Activated CD4-positive, alpha-beta T cell treated with anti-CD3 and anti-CD28 coated beads for 36 hours (primary cell): ENCODE results near the gene CYTIP. TPM values are rescaled to one million over a fixed set of nuclear protein-coding genes. Genes with fewer than 3 reads are reported as not detected.
A peak's percentile ranks its signal among the peaks of the same experiment; 100 is the strongest.
"Not testable (repeated sequence)": the region's sequence is repeated elsewhere in the genome, so short reads cannot be mapped to it uniquely, and the experiment has no call there.

Experiments
- ATAC-seq: fragments of 200-7000 bp; cut with Tn5 transposase; one replicate; pipeline ENCODE4 v1.10.0; 2021; ENCODE audit warnings: mild to moderate bottlenecking, moderate library complexity
- CTCF ChIA-PET: fragments of 350-600 bp; sonication (Branson Sonifier 250); formaldehyde crosslinking; loops from one replicate; lab custom pipeline; 2021; ENCODE audit warnings: antibody characterized with exemption; lab: Charles Lee
- POLR2A ChIA-PET: fragments of 350-600 bp; sonication (Branson Sonifier 250); formaldehyde crosslinking; loops from one replicate; lab custom pipeline; 2021; ENCODE audit warnings: antibody characterized with exemption, inconsistent platforms; lab: Charles Lee
- DNase-seq: peaks from one replicate; pipeline ENCODE4 v3.0.0-alpha.2; 2020
- H3K27ac Mint-ChIP-seq: one replicate; pipeline ENCODE4 v1.8.0; 2021; ENCODE audit warnings: mixed read lengths
- H3K27me3 Mint-ChIP-seq: one replicate; pipeline ENCODE4 v1.8.0; 2021; ENCODE audit warnings: mixed read lengths
- H3K36me3 Mint-ChIP-seq: one replicate; pipeline ENCODE4 v1.8.0; 2021; ENCODE audit warnings: low read depth, mixed read lengths
- H3K4me1 Mint-ChIP-seq: one replicate; pipeline ENCODE4 v1.8.0; 2021; ENCODE audit warnings: mixed read lengths
- H3K4me3 Mint-ChIP-seq: one replicate; pipeline ENCODE4 v1.8.0; 2021; ENCODE audit warnings: mild to moderate bottlenecking, moderate library complexity, mixed read lengths
- H3K9me3 Mint-ChIP-seq: one replicate; pipeline ENCODE4 v1.8.0; 2021; ENCODE audit warnings: low read depth, mixed read lengths
- intact Hi-C, 2 experiments: fragments of 100-400 bp; cut with DNase I in 1 of 2; cut with micrococcal nuclease in 1 of 2; formaldehyde crosslinking; loops; one replicate each; pipeline versions ENCODE4 v1.14.2 to v1.15.1; 2022 to 2024; cut with DNase I, micrococcal nuclease
- total RNA-seq, 2 experiments: library from RNA; stranded (reverse); gene quantifications; one replicate each; pipeline ENCODE4 v1.2.3, GENCODE V29; 2021

Gene CYTIP
- total RNA-seq, 2 experiments from 2014 or later: 470 to 536 TPM

DNA sequence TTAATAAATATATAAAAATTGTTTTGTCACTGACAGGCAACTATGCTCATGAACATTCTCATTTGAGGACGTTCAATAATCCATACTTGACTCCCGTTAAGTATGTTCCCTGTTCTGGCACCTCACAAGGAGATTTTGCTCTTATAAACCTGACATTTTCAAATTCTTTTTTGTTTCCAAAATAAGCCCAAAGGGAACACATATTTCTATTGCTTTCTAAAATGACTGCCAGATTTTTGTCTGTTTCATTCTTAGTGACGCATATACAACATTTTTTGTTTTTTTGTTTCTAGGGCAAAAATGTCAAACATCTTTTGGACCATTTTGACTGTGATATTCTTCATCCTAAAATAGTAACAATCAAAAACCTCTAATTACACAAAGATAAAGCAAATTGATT, 50.5 kb downstream of the CYTIP start:
- ATAC-seq (no peak), DNase-seq (no peak)
- Mint-ChIP-seq H3K27me3 (no peaks in the 10 kb centered on the region), H3K4me3 (no peak overlapping the region), H3K4me1 (peaks cover 2% of the 10 kb centered on the region), H3K36me3 (peaks cover 30% of the 10 kb centered on the region), H3K27ac (no peak overlapping the region), H3K9me3 (peaks cover 26% of the 10 kb centered on the region)
- CTCF ChIA-PET: interaction anchor here (2.2 kb wide), 1 partner anchor 57 kb away, joined by 12 read pairs; no protein-coding TSS in a partner anchor
- intact Hi-C loops: no loop called here
- POLR2A ChIA-PET: interaction anchor here (0.7 kb wide), 1 partner anchor 67 kb away, joined by 7 read pairs; no protein-coding TSS in a partner anchor

DNA sequence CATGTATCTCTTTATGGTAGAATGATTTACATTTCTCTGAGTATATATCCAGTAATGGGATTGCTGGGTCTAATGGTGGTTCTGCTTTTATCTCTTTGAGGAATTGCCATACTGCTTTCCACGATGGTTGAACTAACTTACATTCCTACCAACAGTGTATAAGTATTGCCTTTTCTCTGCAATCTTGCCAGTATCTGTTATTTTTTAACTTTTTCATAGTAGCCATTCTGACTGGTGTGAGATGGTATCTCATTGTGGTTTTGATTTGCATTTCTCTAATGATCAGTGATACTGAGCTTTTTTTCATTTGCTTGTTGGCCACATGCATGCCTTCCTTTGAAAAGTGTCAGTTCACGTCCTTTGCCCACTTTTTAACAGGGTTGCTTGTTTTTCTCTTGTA, 55.1 kb downstream of the CYTIP start:
- ChIA-PET POLR2A (no interaction called here), CTCF (interaction anchor here (1.3 kb wide), 1 partner anchor 61 kb away, joined by 3 read pairs; no protein-coding TSS in a partner anchor)
- Mint-ChIP-seq H3K4me3 (no peak overlapping the region), H3K4me1 (peaks cover 30% of the 10 kb centered on the region), H3K36me3 (peaks cover 35% of the 10 kb centered on the region), H3K9me3 (peaks cover 35% of the 10 kb centered on the region), H3K27me3 (no peaks in the 10 kb centered on the region), H3K27ac (no peak overlapping the region)
- ATAC-seq (no peak), DNase-seq (no peak)
- intact Hi-C loops: loop anchor here in 1 of 2 experiments (10.0 kb wide), 1 partner anchor 606 kb away; no protein-coding TSS in a partner anchor

DNA sequence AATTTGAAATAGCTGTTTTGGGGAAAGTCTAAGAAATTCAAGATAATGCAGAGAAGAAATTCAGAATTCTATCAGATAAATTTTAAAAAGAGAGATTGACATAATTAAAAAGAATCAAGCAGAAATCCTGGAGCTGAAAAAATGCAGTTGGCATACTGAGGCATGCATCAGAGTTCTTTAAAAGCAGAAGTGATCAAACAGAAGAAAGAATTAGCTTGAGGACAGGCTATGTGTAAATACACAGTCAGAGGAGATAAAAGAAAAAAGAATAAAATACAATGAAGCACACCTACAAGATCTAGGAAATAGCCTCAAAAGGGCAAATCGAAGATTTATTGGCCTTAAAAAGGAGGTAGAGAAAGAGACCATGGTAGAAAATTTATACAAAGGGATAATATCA, 57.1 kb downstream of the CYTIP start:
- Mint-ChIP-seq H3K9me3 (peaks cover 31% of the 10 kb centered on the region), H3K4me3 (no peak overlapping the region), H3K4me1 (peaks cover 33% of the 10 kb centered on the region), H3K27me3 (no peaks in the 10 kb centered on the region), H3K27ac (peak overlapping the region; percentile 30), H3K36me3 (peaks cover 28% of the 10 kb centered on the region)
- POLR2A ChIA-PET: no interaction called here
- CTCF ChIA-PET: interaction anchor here (1.5 to 2.2 kb wide), 3 partner anchors 17 to 50 kb away, joined by 4 to 9 read pairs (median 5); no protein-coding TSS in a partner anchor
- intact Hi-C loops: loop anchor here in 1 of 2 experiments (10.0 kb wide), 1 partner anchor 608 kb away; no protein-coding TSS in a partner anchor
- no peak for ATAC-seq
- no peak for DNase-seq

DNA sequence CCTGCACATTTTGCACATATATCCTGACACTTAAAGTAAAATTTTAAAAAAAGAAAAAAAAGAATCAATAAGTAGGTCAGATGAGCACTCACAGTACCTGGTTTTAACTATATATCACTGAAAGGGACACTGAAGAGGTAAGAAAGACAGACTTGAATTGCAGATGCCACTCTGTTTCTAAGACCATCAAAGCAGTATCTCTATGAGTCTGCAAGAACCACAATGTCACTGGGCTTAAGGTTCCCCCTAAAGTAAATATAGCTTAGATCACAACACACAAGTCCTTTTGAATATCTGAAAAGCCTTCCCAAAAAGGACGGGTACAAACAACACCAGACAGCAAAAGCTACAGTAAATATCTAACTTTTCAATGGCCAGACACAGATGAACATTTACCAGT, 57.6 kb downstream of the CYTIP start:
- Mint-ChIP-seq H3K36me3 (peaks cover 23% of the 10 kb centered on the region), H3K4me3 (no peak overlapping the region), H3K9me3 (peaks cover 26% of the 10 kb centered on the region), H3K4me1 (peaks cover 38% of the 10 kb centered on the region), H3K27me3 (no peaks in the 10 kb centered on the region), H3K27ac (peak overlapping the region; percentile 30)
- ChIA-PET CTCF (interaction anchor here (1.5 to 2.2 kb wide), 3 partner anchors 18 to 50 kb away, joined by 4 to 9 read pairs (median 5); no protein-coding TSS in a partner anchor), POLR2A (no interaction called here)
- intact Hi-C loops: loop anchor here in 1 of 2 experiments (10.0 kb wide), 1 partner anchor 609 kb away; no protein-coding TSS in a partner anchor
- DNase-seq: no peak
- ATAC-seq: no peak

DNA sequence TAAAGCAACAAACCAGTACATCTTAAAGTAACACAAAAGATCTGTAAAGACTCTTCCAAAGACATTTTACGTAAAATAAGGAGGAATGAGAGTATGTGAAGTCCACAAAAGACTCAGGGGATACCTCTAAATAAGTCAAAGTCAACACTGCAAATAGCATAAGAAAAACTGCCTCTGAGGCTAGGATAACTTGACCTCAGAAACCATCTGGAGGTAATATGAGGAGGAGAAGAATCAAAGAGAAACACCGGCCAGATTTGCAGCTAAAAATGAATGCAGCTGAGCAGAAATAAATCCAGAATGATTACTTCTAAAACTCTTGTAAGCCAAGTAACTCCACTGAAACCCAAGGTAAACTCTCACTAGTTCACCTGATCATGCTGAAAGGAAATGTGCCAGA, 66.0 kb downstream of the CYTIP start:
- ATAC-seq (no peak), DNase-seq (no peak)
- Mint-ChIP-seq H3K4me1 (peaks cover 36% of the 10 kb centered on the region), H3K27ac (no peak overlapping the region), H3K36me3 (peaks cover 31% of the 10 kb centered on the region), H3K27me3 (no peaks in the 10 kb centered on the region), H3K9me3 (peaks cover 25% of the 10 kb centered on the region), H3K4me3 (no peak overlapping the region)
- ChIA-PET POLR2A (no interaction called here), CTCF (interaction anchor here (1.8 kb wide), 1 partner anchor 42 kb away, joined by 5 read pairs; no protein-coding TSS in a partner anchor)
- intact Hi-C loops: no loop called here

DNA sequence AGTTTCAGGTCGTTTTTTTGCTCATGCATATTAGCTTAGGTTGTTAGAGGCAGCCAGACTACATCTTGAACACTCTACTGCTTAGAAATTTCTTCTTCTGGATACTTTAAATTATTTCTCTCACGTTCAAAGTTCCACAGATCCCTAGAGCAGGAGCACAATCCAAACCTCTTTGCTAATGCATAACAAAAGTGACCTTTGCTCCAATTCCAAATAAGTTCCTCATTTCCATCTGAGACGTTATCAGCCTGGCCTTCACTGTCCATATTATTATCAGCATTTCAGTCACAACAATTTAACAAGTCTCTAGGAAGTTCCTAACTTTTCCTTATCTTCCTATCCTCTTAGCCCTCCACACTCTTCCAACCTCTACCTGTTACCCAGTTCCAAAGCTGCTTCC, 67.8 kb downstream of the CYTIP start:
- CTCF ChIA-PET: interaction anchor here (0.7 to 1.1 kb wide), 2 partner anchors 9 to 1380 kb away, joined by 3 read pairs; no protein-coding TSS in a partner anchor
- H3K27me3 Mint-ChIP-seq: no peaks in the 10 kb centered on the region
- POLR2A ChIA-PET: no interaction called here
- no peak overlapping the region for H3K4me3 Mint-ChIP-seq
- intact Hi-C loops: no loop called here
- H3K36me3 Mint-ChIP-seq: peaks cover 31% of the 10 kb centered on the region
- no peak for DNase-seq
- peaks cover 25% of the 10 kb centered on the region for H3K9me3 Mint-ChIP-seq
- peaks cover 27% of the 10 kb centered on the region for H3K4me1 Mint-ChIP-seq
- ATAC-seq: no peak
- no peak overlapping the region for H3K27ac Mint-ChIP-seq

DNA sequence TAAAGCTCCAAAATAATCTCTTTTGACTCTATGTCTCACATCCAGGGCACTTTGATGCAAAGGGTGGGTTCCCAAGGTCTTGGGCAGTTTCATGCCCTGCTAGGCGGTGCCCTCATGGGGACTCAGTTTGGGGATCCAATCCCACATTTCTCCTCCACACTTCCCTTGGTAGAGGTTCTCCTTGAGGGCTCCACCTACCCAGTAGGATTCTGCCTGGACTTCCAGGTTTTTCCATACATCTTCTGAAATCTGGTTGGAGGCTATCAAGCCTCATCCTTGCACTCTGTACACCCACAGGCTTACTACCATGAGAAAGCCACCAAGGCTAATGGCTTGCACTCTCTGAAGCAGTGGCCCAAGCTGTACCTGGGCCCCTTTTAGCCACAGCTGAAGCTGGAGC, 68.5 kb downstream of the CYTIP start:
- H3K27ac Mint-ChIP-seq: no peak overlapping the region
- H3K36me3 Mint-ChIP-seq: peaks cover 27% of the 10 kb centered on the region
- H3K4me3 Mint-ChIP-seq: no peak overlapping the region
- peaks cover 25% of the 10 kb centered on the region for H3K9me3 Mint-ChIP-seq
- H3K4me1 Mint-ChIP-seq: peaks cover 20% of the 10 kb centered on the region
- H3K27me3 Mint-ChIP-seq: no peaks in the 10 kb centered on the region
- DNase-seq: no peak
- POLR2A ChIA-PET: no interaction called here
- intact Hi-C loops: no loop called here
- ATAC-seq: no peak
- CTCF ChIA-PET: no interaction called here

DNA sequence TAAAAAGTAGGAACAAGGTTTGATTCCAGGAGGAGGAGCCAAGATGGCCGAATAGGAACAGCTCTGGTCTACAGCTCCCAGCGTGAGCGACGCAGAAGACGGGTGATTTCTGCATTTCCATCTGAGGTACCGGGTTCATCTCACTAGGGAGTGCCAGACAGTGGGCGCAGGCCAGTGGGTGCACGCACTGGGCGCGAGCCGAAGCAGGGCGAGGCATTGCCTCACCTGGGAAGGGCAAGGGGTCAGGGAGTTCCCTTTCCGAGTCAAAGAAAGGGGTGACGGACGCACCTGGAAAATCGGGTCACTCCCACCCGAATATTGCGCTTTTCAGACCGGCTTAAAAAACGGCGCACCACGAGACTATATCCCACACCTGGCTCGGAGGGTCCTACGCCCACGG, 75.4 kb downstream of the CYTIP start:
- intact Hi-C loops, H3K27me3 Mint-ChIP-seq, H3K9me3 Mint-ChIP-seq, POLR2A ChIA-PET, H3K4me3 Mint-ChIP-seq, H3K36me3 Mint-ChIP-seq, H3K27ac Mint-ChIP-seq, ATAC-seq, DNase-seq: not testable (repeated sequence)
- peaks cover 25% of the 10 kb centered on the region for H3K4me1 Mint-ChIP-seq
- CTCF ChIA-PET: interaction anchor here (0.8 kb wide), 1 partner anchor 23 kb away, joined by 3 read pairs; no protein-coding TSS in a partner anchor

DNA sequence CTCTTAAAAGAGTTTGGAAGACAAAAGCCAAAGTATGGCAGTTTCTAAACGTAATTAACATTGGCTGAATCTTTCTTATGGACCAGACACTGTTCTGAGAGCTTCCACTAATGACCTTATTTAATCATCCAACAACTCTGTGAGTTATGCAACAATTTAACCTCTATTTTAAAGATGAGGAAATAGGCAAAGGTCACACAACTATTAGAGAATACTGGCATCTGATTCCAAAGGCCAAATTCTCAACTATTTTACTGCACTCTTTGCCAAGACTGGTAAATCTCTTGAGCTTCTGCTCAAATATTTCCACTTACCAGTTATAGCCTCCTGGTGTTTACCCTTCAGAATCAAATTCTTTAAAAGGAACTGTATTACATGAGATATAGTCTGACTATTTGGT, 76.2 kb downstream of the CYTIP start:
- intact Hi-C loops: no loop called here
- ChIA-PET POLR2A (no interaction called here), CTCF (interaction anchor here (0.7 to 2.2 kb wide), 7 partner anchors 9 to 66 kb away, joined by 3 to 11 read pairs (median 4); no protein-coding TSS in a partner anchor)
- peaks cover 10% of the 10 kb centered on the region for H3K9me3 Mint-ChIP-seq
- no peak for ATAC-seq
- H3K4me3 Mint-ChIP-seq: no peak overlapping the region
- no peaks in the 10 kb centered on the region for H3K27me3 Mint-ChIP-seq
- peaks cover 9% of the 10 kb centered on the region for H3K36me3 Mint-ChIP-seq
- H3K4me1 Mint-ChIP-seq: peaks cover 31% of the 10 kb centered on the region
- no peak overlapping the region for H3K27ac Mint-ChIP-seq
- no peak for DNase-seq

Other genes starting within 250 kb of the CYTIP start
- gene GALNT5, start 186.4 kb downstream of the CYTIP start, total RNA-seq: under 1 TPM in 1 of 2 experiments, not detected in 1; 0.04 TPM
- gene ERMN, start 118.3 kb downstream of the CYTIP start, total RNA-seq: 1 to 10 TPM; 1.0 to 1.8 TPM
- gene ACVR1C, start 184.8 kb upstream of the CYTIP start, total RNA-seq: 1 to 10 TPM; 1.6 to 1.7 TPM